ENCODE measurements around the gene GRK4. TPM values are rescaled to one million over a fixed set of nuclear protein-coding genes. Genes with fewer than 3 reads are reported as not detected.

GRK4 gene
- total and polyA plus RNA-seq, 2 of the 4 experiments (the other 2 are of a cell fraction) = 1.6 to 2.2 TPM

DNA sequence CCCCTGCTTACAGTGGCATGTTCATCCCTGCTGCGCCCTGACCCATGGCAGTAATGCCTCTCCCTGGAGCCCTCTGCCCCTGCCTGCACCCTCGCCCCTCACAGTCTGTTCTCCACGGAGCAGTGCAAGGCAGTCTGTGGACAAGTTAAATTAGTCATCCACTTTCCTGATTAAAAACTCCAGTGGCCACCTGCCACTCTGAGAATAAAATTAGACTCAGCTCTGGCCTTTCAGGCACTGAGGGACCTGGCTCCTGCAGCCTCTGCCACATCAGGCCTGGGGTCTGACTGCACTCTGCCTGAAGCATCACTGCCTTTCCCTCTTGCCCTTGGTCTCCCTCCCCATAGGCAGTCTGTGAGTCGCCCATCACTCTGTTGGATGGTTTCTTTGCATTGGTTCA is 53.6 kb downstream of the GRK4 start:
- TF ChIP-seq ELK1 (IDR thresholded peaks at IDR 0.05; ENCODE audit: borderline replicate concordance, low read depth, low read length) = no peak
- TF ChIP-seq CHD1 (IDR thresholded peaks at IDR 0.05; ENCODE audit: low read depth, low read length) = no peak
- TF ChIP-seq RAD21 (IDR thresholded peaks at IDR 0.05; ENCODE audit: low read length) = no peak
- no peak for TF ChIP-seq MXI1 (IDR thresholded peaks at IDR 0.05; ENCODE audit: borderline replicate concordance, low read depth, low read length)
- TF ChIP-seq NFE2L2 (IDR thresholded peaks at IDR 0.05; ENCODE audit: low read depth, low read length) = no peak
- no peak for TF ChIP-seq SMC3 (IDR thresholded peaks at IDR 0.05; ENCODE audit: low read depth, low read length)
- TF ChIP-seq BHLHE40 (IDR thresholded peaks at IDR 0.05; ENCODE audit: low read depth, low read length) = no peak
- no peak for TF ChIP-seq POLR2A (IDR thresholded peaks at IDR 0.05; ENCODE audit: low read depth, low read length)
- no peak for TF ChIP-seq MAZ (IDR thresholded peaks at IDR 0.05; ENCODE audit: borderline replicate concordance, low read depth, low read length)
- no peak for TF ChIP-seq RCOR1 (IDR thresholded peaks at IDR 0.05; ENCODE audit: insufficient replicate concordance, low read length)
- TF ChIP-seq RFX5 (IDR thresholded peaks at IDR 0.05; ENCODE audit: low read depth, low read length) = no peak
- TF ChIP-seq, protein P1, sequence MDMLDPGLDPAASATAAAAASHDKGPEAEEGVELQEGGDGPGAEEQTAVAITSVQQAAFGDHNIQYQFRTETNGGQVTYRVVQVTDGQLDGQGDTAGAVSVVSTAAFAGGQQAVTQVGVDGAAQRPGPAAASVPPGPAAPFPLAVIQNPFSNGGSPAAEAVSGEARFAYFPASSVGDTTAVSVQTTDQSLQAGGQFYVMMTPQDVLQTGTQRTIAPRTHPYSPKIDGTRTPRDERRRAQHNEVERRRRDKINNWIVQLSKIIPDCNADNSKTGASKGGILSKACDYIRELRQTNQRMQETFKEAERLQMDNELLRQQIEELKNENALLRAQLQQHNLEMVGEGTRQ (IDR thresholded peaks at IDR 0.05; ENCODE audit: low read depth, low read length) = no peak
- TF ChIP-seq FOS (IDR thresholded peaks at IDR 0.05; ENCODE audit: low read depth, low read length) = no peak
- TF ChIP-seq MAFK (IDR thresholded peaks at IDR 0.05; ENCODE audit: low read depth, low read length) = no peak
- TF ChIP-seq, protein P2, sequence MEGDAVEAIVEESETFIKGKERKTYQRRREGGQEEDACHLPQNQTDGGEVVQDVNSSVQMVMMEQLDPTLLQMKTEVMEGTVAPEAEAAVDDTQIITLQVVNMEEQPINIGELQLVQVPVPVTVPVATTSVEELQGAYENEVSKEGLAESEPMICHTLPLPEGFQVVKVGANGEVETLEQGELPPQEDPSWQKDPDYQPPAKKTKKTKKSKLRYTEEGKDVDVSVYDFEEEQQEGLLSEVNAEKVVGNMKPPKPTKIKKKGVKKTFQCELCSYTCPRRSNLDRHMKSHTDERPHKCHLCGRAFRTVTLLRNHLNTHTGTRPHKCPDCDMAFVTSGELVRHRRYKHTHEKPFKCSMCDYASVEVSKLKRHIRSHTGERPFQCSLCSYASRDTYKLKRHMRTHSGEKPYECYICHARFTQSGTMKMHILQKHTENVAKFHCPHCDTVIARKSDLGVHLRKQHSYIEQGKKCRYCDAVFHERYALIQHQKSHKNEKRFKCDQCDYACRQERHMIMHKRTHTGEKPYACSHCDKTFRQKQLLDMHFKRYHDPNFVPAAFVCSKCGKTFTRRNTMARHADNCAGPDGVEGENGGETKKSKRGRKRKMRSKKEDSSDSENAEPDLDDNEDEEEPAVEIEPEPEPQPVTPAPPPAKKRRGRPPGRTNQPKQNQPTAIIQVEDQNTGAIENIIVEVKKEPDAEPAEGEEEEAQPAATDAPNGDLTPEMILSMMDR (conservative IDR thresholded peaks at IDR 0.05; ENCODE audit: low read depth, low read length) = no peak
- no peak for TF ChIP-seq CEBPB (IDR thresholded peaks at IDR 0.05; ENCODE audit: low read depth, low read length)
- CTCF ChIA-PET = interaction anchor here (0.6 kb wide), 2 partner anchors 9 to 166 kb away, joined by 3 to 4 read pairs; no protein-coding TSS in a partner anchor
- intact Hi-C loops (cut with micrococcal nuclease) (no loop called here), dilution Hi-C loops (cut with HindIII; ENCODE audit: low sequenced_read_pairs, unreplicated experiment) (no loop called here), in situ Hi-C loops (cut with MboI; ENCODE audit: low sequenced_read_pairs) (no loop called here)
- no peak overlapping the region for H2BK120ac ChIP-seq (ENCODE audit: low read depth, low read length)
- peaks cover 20% of the 10 kb centered on the region for H3K27me3 ChIP-seq (ENCODE audit: control insufficient read depth, insufficient read depth, low read length)
- POLR2A ChIA-PET (ENCODE audit: unreplicated experiment) = no interaction called here
- H2BK5ac ChIP-seq (ENCODE audit: low read depth, low read length, poor library complexity, severe bottlenecking) = no peak overlapping the region
- DNase-seq = no peak
- H2BK15ac ChIP-seq (ENCODE audit: low read depth, low read length) = no peak overlapping the region
- H3K4me1 ChIP-seq (ENCODE audit: control insufficient read depth, insufficient read depth, low read length) = no peaks in the 10 kb centered on the region
- H3K79me1 ChIP-seq (ENCODE audit: low read depth in 1 of 2, low read length in 2 of 2) = no peaks in the 10 kb centered on the region
- no peak overlapping the region for H4K91ac ChIP-seq (ENCODE audit: insufficient read depth, low read depth, low read length)
- no peak for ATAC-seq (ENCODE audit: low read depth)
- no peak overlapping the region for H3K4me3 ChIP-seq (ENCODE audit: insufficient read depth, low read depth, low read length)
- no peak overlapping the region for H3K18ac ChIP-seq (ENCODE audit: low read depth, low read length)
- H4K8ac ChIP-seq (ENCODE audit: low read depth in 2 of 2, low read length in 2 of 2) = no peak overlapping the region
- no peak overlapping the region for H3K4me2 ChIP-seq (ENCODE audit: low read depth, low read length)
- H3K27ac ChIP-seq (ENCODE audit: insufficient read depth, low read length) = no peak overlapping the region
- H3K9me3 ChIP-seq (ENCODE audit: control insufficient read depth, insufficient read depth, low read length) = no peaks in the 10 kb centered on the region
- no peaks in the 10 kb centered on the region for H4K20me1 ChIP-seq (ENCODE audit: insufficient read depth, low read length)
- H2AK9ac ChIP-seq (replicated peaks; ENCODE audit: low read depth, low read length, poor library complexity) = no peak overlapping the region
- H3K14ac ChIP-seq (replicated peaks; ENCODE audit: low read depth, low read length) = no peak overlapping the region
- no peak overlapping the region for H3K56ac ChIP-seq (ENCODE audit: extremely low read depth, insufficient read depth, low read length)
- H3K9ac ChIP-seq (ENCODE audit: low read depth, low read length) = no peak overlapping the region
- no peak overlapping the region for H2BK20ac ChIP-seq (ENCODE audit: low read depth, low read length)
- no peaks in the 10 kb centered on the region for H3K36me3 ChIP-seq (ENCODE audit: control insufficient read depth, insufficient read depth, low read length)
- H3K23ac ChIP-seq (ENCODE audit: low read depth, low read length) = no peak overlapping the region
- H3K9me1 ChIP-seq (ENCODE audit: insufficient read depth, low read length) = no peaks in the 10 kb centered on the region
- no peak overlapping the region for H4K5ac ChIP-seq (ENCODE audit: low read depth, low read length)
- H2AFZ ChIP-seq (replicated peaks; ENCODE audit: low read length, poor library complexity) = no peak overlapping the region
- no peak overlapping the region for H3K4ac ChIP-seq (ENCODE audit: low read depth, low read length)
- WGBS, 2 experiments (ENCODE audit: extremely low coverage in 2 of 2, insufficient read length in 1 of 2) = 40% methylated on average over 1 of the region's 4 CpGs; no CpG with 5 or more reads in 1 of the 2 experiments
- no peak overlapping the region for H2AK5ac ChIP-seq (ENCODE audit: low read depth, low read length)
- no TSS peak for BruUV-seq (replicated peaks)
